HG02981 (cell line): ENCODE measurements around the gene FOXI2.

Experiments
- ATAC-seq: cut with Tn5 transposase; IDR thresholded peaks from one replicate; pipeline ENCODE4 v1.9.1; 2021; ENCODE audit warnings: mild to moderate bottlenecking, moderate library complexity; ENCODE audit not compliant: unreplicated experiment

FOXI2 gene

DNA sequence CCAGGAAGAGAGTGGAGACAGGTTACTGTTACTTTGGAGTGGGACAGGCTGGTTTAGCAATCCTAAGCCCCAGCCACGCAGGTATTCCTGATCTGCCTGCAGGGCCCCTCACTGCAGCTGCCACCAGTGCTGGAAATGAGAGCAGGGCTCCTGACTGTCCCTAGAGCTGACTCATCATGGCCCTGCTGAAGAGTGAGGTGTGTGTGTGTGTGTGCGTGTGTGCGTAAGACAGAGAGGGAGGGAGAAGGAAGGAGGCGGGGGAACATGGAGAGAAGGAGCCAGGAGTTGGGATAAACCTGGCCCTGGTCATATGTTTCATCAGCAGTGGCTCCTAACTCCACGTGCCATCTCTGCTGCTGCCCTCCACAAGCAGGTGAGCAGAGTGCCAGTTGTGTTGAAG lies 3.6 kb downstream of the FOXI2 start:
- no peak for ATAC-seq

DNA sequence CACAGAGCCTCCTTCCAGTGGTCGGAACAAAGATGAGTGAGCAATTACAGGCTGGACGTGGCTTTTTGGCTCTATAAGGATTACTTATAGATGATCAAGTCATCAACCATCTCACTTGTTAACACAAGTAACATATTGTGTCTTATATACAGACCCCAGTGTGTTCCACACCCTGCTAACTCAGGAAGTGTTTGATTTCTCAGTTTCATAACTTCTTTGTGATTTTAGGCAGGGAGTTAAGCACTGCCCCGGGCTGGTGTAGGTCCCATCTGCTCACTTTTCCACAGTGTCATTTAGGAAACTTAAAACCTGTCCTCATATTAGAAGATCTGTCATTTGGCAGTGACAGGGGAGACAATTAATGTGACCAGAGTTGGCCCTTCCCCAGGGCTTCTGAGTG lies 6.2 kb downstream of the FOXI2 start:
- ATAC-seq: no peak

- ATAC-seq: no peak
Observed at GRCh38 chr10:127744956-127745355, 8.0 kb downstream of the FOXI2 start.

- no peak for ATAC-seq
Observed at GRCh38 chr10:127745861-127746260, 8.9 kb downstream of the FOXI2 start.

- no peak for ATAC-seq
Observed at GRCh38 chr10:127755753-127756152, 18.8 kb downstream of the FOXI2 start.

- ATAC-seq: no peak
Observed at GRCh38 chr10:127756264-127756663, 19.3 kb downstream of the FOXI2 start.

- no peak for ATAC-seq
Observed at GRCh38 chr10:127757033-127757432, 20.0 kb downstream of the FOXI2 start.

GRCh38 chr10:127759276-127759675 lies 22.3 kb downstream of the FOXI2 start:
- ATAC-seq: no peak

DNA sequence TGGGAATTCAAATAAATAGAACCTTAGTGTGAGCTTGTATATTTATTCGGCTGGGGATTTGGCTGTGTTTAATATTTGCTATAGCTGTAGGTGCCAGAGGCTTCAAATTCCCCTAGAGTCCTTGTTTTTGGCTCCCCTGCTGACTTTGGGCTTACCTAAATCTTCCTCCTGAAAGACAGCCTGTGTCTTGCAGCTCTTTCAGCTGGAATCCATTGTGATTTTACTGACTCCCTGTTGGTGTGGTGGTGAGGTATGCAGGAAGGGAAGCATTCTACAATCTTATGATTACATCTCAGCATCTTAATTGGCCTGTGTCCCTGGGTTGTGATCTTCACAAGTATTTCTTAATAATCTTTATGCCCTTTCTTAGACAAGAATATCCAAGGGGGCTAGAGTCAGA lies 25.9 kb downstream of the FOXI2 start:
- no peak for ATAC-seq

- ATAC-seq: no peak
Observed at GRCh38 chr10:127774766-127775559, 38.0 kb downstream of the FOXI2 start.

GRCh38 chr10:127776816-127777215 lies 39.8 kb downstream of the FOXI2 start:
- ATAC-seq: no peak

GRCh38 chr10:127781412-127781811 lies 44.4 kb downstream of the FOXI2 start:
- no peak for ATAC-seq

DNA sequence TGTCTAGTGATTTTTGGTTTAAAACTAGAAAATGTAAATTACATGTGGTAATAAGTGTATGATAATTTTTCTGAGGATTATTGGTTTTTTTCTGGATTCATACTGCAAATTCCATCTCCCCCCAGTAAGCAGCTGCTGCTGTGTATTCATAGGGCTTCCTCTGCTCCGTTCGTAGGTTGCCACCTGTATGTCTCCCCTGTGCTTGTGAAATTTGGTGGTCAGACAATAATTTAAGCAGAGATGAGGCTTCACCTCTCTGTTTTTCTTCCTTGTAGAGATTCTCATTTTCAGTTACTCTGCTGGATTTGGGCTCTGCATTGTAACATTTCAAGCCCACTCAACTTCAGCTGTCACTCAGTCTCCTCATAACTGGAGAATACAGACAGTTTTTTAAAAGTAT lies 50.9 kb downstream of the FOXI2 start:
- ATAC-seq: no peak

GRCh38 chr10:127790066-127790624 lies 53.2 kb downstream of the FOXI2 start:
- ATAC-seq: no peak
